ENCODE data around the gene TGFA.

TGFA gene

DNA sequence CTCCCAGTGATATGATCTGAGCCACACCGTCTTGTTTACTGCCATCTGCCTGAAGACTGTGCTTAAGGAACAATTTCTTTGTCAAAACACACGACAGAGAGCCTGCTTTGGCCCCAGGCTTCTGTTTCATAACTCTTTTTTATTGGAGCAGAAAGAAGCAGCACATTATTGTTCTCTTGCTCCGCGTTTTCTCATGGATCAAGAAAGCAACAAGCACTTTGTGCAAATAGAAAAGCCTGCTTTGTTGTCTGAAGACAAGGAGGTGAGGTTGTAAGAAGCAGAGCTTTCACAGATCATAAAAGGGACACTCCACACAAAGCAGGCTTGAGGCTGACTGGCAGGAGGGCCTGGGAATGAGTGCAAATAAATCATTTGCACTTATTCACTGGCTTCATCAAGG lies 133.5 kb downstream of the TGFA start:
- Histone ChIP-seq H3F3A (ENCODE audit: control insufficient read depth, insufficient read depth) (no peaks in the 10 kb centered on the region), H3K27me3 (ENCODE audit: control insufficient read depth, low read length) (peaks cover 13% of the 10 kb centered on the region), H3K9me3 (ENCODE audit: control insufficient read depth, insufficient read depth, low read length) (no peaks in the 10 kb centered on the region; the same call in 1 of the 2 replicates), H3K79me2 (ENCODE audit: control insufficient read depth, low read length) (no peaks in the 10 kb centered on the region), H3K4me1 (ENCODE audit: control insufficient read depth, low read length) (no peaks in the 10 kb centered on the region), H3K9me2 (replicated peaks; ENCODE audit: control insufficient read depth, low read length) (no peaks in the 10 kb centered on the region), H3K4me2 (ENCODE audit: low read length) (no peak overlapping the region), H3K4me3 (ENCODE audit: low read length) (no peak overlapping the region), H4K20me1 (ENCODE audit: control insufficient read depth, insufficient read depth, low read depth, low read length) (no peaks in the 10 kb centered on the region), H3K27ac (ENCODE audit: low read depth, low read length) (no peak overlapping the region), H3K36me3 (ENCODE audit: control insufficient read depth, low read length) (no peaks in the 10 kb centered on the region)
- TF ChIP-seq, protein P1, sequence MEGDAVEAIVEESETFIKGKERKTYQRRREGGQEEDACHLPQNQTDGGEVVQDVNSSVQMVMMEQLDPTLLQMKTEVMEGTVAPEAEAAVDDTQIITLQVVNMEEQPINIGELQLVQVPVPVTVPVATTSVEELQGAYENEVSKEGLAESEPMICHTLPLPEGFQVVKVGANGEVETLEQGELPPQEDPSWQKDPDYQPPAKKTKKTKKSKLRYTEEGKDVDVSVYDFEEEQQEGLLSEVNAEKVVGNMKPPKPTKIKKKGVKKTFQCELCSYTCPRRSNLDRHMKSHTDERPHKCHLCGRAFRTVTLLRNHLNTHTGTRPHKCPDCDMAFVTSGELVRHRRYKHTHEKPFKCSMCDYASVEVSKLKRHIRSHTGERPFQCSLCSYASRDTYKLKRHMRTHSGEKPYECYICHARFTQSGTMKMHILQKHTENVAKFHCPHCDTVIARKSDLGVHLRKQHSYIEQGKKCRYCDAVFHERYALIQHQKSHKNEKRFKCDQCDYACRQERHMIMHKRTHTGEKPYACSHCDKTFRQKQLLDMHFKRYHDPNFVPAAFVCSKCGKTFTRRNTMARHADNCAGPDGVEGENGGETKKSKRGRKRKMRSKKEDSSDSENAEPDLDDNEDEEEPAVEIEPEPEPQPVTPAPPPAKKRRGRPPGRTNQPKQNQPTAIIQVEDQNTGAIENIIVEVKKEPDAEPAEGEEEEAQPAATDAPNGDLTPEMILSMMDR (IDR thresholded peaks at IDR 0.05; ENCODE audit: low read depth, low read length, poor library complexity, severe bottlenecking): no peak
- TF ChIP-seq EZH2phosphoT487 (IDR thresholded peaks at IDR 0.05; ENCODE audit: borderline replicate concordance, low read length): no peak

DNA sequence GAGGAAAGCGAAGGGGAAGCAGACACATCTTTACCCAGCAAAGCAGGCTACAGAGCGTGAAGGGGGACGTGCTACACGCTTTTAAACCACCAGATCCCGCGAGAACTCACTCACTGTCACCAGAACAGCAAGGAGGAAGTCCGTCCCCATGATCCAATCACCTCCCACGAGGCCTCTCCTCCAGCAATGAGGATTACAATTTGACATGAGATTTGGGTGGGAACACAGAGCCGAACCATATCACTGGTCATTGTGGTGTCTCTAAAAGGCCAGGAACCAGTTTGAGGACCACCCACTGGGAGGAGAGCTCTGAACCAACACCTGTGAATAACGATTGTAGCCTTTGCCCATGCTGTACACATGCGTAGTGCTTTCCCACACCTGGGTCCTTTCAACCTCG lies 135.1 kb downstream of the TGFA start:
- Histone ChIP-seq H3K4me1 (ENCODE audit: control insufficient read depth, low read length) (no peaks in the 10 kb centered on the region), H3K9me2 (replicated peaks; ENCODE audit: control insufficient read depth, low read length) (no peaks in the 10 kb centered on the region), H3K79me2 (ENCODE audit: control insufficient read depth, low read length) (no peaks in the 10 kb centered on the region), H4K20me1 (ENCODE audit: control insufficient read depth, insufficient read depth, low read depth, low read length) (no peaks in the 10 kb centered on the region), H3K27me3 (ENCODE audit: control insufficient read depth, low read length) (peaks cover 18% of the 10 kb centered on the region), H3K36me3 (ENCODE audit: control insufficient read depth, low read length) (no peaks in the 10 kb centered on the region), H3K27ac (ENCODE audit: low read depth, low read length) (no peak overlapping the region), H3K9me3 (ENCODE audit: control insufficient read depth, insufficient read depth, low read length) (no peaks in the 10 kb centered on the region; the same call in 1 of the 2 replicates), H3K4me2 (ENCODE audit: low read length) (no peak overlapping the region), H3K4me3 (ENCODE audit: low read length) (no peak overlapping the region), H3F3A (ENCODE audit: control insufficient read depth, insufficient read depth) (no peaks in the 10 kb centered on the region)
- TF ChIP-seq EZH2phosphoT487 (IDR thresholded peaks at IDR 0.05; ENCODE audit: borderline replicate concordance, low read length): no peak
- TF ChIP-seq, protein P1 (IDR thresholded peaks at IDR 0.05; ENCODE audit: low read depth, low read length, poor library complexity, severe bottlenecking): no peak

DNA sequence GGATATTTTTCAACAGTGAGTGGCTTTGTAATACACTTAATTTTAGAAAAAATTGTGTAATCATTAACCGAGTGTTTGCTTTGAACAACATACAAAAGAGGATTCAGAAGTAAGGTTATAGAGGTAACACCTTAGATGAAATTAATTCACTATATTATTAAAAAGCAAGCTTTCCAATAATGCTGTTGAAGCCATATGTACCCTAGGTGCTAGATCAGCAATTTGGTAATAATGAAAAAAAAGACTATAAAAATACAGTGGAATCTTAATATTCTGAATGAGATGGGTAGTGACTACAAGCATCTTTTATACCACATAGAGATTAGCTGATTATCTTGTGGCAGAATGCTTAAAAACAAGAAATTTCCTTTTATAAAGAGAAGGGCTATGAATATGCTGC lies 136.6 kb downstream of the TGFA start:
- Histone ChIP-seq H3K4me3 (ENCODE audit: low read length) (no peak overlapping the region), H3F3A (ENCODE audit: control insufficient read depth, insufficient read depth) (no peaks in the 10 kb centered on the region), H3K9me2 (replicated peaks; ENCODE audit: control insufficient read depth, low read length) (no peaks in the 10 kb centered on the region), H3K79me2 (ENCODE audit: control insufficient read depth, low read length) (no peaks in the 10 kb centered on the region), H3K4me1 (ENCODE audit: control insufficient read depth, low read length) (no peaks in the 10 kb centered on the region), H4K20me1 (ENCODE audit: control insufficient read depth, insufficient read depth, low read depth, low read length) (no peaks in the 10 kb centered on the region), H3K27me3 (ENCODE audit: control insufficient read depth, low read length) (peaks cover 28% of the 10 kb centered on the region), H3K27ac (ENCODE audit: low read depth, low read length) (no peak overlapping the region), H3K9me3 (ENCODE audit: control insufficient read depth, insufficient read depth, low read length) (no peaks in the 10 kb centered on the region; the same call in 1 of the 2 replicates), H3K4me2 (ENCODE audit: low read length) (no peak overlapping the region), H3K36me3 (ENCODE audit: control insufficient read depth, low read length) (no peaks in the 10 kb centered on the region)
- TF ChIP-seq, protein P1 (IDR thresholded peaks at IDR 0.05; ENCODE audit: low read depth, low read length, poor library complexity, severe bottlenecking): no peak
- no peak for TF ChIP-seq EZH2phosphoT487 (IDR thresholded peaks at IDR 0.05; ENCODE audit: borderline replicate concordance, low read length)
